ENCODE results near the gene CCDC6. TPM values are rescaled to one million over a fixed set of nuclear protein-coding genes. Genes with fewer than 3 reads are reported as not detected.

CCDC6 gene
- total RNA-seq, 4 donors from 2014 or later, result 53.2 to 72.4 (median 66.4) TPM

GRCh38 chr10:59870152-59870551, 36.2 kb downstream of the CCDC6 start:
- no peaks in the 10 kb centered on the region for H3K36me3 ChIP-seq
- no peaks in the 10 kb centered on the region for H3K27me3 ChIP-seq
- TF ChIP-seq POLR2A (IDR thresholded peaks at IDR 0.05) (no peak), CTCF (IDR thresholded peaks at IDR 0.05) (no peak)
- no peak for DNase-seq
- H3K27ac ChIP-seq, result peak overlapping the region; percentile 79 to 90
- no peaks in the 10 kb centered on the region for H3K9me3 ChIP-seq
- peaks cover 0 to 4% of the 10 kb centered on the region in 2 donors for H3K4me1 ChIP-seq
- H3K4me3 ChIP-seq, result no peak overlapping the region
- intact Hi-C loops (cut with DNase I; ENCODE audit: low total_unique reads), result no loop called here

- no peak for TF ChIP-seq CTCF (IDR thresholded peaks at IDR 0.05)
- no peak for TF ChIP-seq POLR2A (IDR thresholded peaks at IDR 0.05)
- H3K36me3 ChIP-seq, result no peaks in the 10 kb centered on the region
- no peak overlapping the region for H3K4me3 ChIP-seq
- H3K9me3 ChIP-seq, result no peaks in the 10 kb centered on the region
- peak overlapping the region; percentile 79 to 90 for H3K27ac ChIP-seq
- H3K27me3 ChIP-seq, result no peaks in the 10 kb centered on the region
- intact Hi-C loops (cut with DNase I; ENCODE audit: low total_unique reads), result no loop called here
- no peak for DNase-seq
- peaks cover 0 to 9% of the 10 kb centered on the region in 2 donors for H3K4me1 ChIP-seq
Observed at GRCh38 chr10:59869594-59869940, 36.8 kb downstream of the CCDC6 start.

- H3K9me3 ChIP-seq, result no peaks in the 10 kb centered on the region
- intact Hi-C loops (cut with DNase I; ENCODE audit: low total_unique reads), result no loop called here
- no peak for TF ChIP-seq CTCF (IDR thresholded peaks at IDR 0.05)
- no peak for TF ChIP-seq POLR2A (IDR thresholded peaks at IDR 0.05)
- no peak for DNase-seq
- no peak overlapping the region for H3K4me3 ChIP-seq
- H3K27ac ChIP-seq, result peak overlapping the region; percentile 79 to 90
- no peaks in the 10 kb centered on the region for H3K27me3 ChIP-seq
- H3K4me1 ChIP-seq, result peaks cover 0 to 9% of the 10 kb centered on the region in 2 donors
- H3K36me3 ChIP-seq, result no peaks in the 10 kb centered on the region
Observed at GRCh38 chr10:59868696-59869593, 37.4 kb downstream of the CCDC6 start.

GRCh38 chr10:59867590-59867989, 38.8 kb downstream of the CCDC6 start:
- no peaks in the 10 kb centered on the region for H3K9me3 ChIP-seq
- no peak for TF ChIP-seq POLR2A (IDR thresholded peaks at IDR 0.05)
- no peak for TF ChIP-seq CTCF (IDR thresholded peaks at IDR 0.05)
- H3K27ac ChIP-seq, result peak overlapping the region in 1 of 2 donors; percentile 68
- no peak overlapping the region for H3K4me3 ChIP-seq
- peaks cover 0 to 9% of the 10 kb centered on the region in 2 donors for H3K4me1 ChIP-seq
- no peaks in the 10 kb centered on the region for H3K27me3 ChIP-seq
- DNase-seq, result no peak
- no peaks in the 10 kb centered on the region for H3K36me3 ChIP-seq
- intact Hi-C loops (cut with DNase I; ENCODE audit: low total_unique reads), result no loop called here

GRCh38 chr10:59865101-59865500, 41.3 kb downstream of the CCDC6 start:
- TF ChIP-seq CTCF (IDR thresholded peaks at IDR 0.05), result peak; percentile 28 to 31 (median 30)
- TF ChIP-seq POLR2A (IDR thresholded peaks at IDR 0.05), result no peak
- H3K36me3 ChIP-seq, result no peaks in the 10 kb centered on the region
- DNase-seq, result peak in 1 of 2 donors; percentile 29
- no peak overlapping the region for H3K4me3 ChIP-seq
- H3K27me3 ChIP-seq, result no peaks in the 10 kb centered on the region
- peaks cover 0 to 9% of the 10 kb centered on the region in 2 donors for H3K4me1 ChIP-seq
- H3K9me3 ChIP-seq, result no peaks in the 10 kb centered on the region
- intact Hi-C loops (cut with DNase I; ENCODE audit: low total_unique reads), result no loop called here
- H3K27ac ChIP-seq, result peak overlapping the region; percentile 59 to 68
